GM19463 (cell line): Measurements from ENCODE around the gene SLC16A5.
"Not testable (repeated sequence)": the region's sequence is repeated elsewhere in the genome, so short reads cannot be mapped to it uniquely, and the experiment has no call there.

Experiments used
- ATAC-seq: cut with Tn5 transposase; IDR thresholded peaks from one replicate; pipeline ENCODE4 v1.9.1; 2021; ENCODE audit warnings: mild to moderate bottlenecking, moderate library complexity; ENCODE audit not compliant: unreplicated experiment

Gene SLC16A5, protein sequence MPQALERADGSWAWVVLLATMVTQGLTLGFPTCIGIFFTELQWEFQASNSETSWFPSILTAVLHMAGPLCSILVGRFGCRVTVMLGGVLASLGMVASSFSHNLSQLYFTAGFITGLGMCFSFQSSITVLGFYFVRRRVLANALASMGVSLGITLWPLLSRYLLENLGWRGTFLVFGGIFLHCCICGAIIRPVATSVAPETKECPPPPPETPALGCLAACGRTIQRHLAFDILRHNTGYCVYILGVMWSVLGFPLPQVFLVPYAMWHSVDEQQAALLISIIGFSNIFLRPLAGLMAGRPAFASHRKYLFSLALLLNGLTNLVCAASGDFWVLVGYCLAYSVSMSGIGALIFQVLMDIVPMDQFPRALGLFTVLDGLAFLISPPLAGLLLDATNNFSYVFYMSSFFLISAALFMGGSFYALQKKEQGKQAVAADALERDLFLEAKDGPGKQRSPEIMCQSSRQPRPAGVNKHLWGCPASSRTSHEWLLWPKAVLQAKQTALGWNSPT

DNA sequence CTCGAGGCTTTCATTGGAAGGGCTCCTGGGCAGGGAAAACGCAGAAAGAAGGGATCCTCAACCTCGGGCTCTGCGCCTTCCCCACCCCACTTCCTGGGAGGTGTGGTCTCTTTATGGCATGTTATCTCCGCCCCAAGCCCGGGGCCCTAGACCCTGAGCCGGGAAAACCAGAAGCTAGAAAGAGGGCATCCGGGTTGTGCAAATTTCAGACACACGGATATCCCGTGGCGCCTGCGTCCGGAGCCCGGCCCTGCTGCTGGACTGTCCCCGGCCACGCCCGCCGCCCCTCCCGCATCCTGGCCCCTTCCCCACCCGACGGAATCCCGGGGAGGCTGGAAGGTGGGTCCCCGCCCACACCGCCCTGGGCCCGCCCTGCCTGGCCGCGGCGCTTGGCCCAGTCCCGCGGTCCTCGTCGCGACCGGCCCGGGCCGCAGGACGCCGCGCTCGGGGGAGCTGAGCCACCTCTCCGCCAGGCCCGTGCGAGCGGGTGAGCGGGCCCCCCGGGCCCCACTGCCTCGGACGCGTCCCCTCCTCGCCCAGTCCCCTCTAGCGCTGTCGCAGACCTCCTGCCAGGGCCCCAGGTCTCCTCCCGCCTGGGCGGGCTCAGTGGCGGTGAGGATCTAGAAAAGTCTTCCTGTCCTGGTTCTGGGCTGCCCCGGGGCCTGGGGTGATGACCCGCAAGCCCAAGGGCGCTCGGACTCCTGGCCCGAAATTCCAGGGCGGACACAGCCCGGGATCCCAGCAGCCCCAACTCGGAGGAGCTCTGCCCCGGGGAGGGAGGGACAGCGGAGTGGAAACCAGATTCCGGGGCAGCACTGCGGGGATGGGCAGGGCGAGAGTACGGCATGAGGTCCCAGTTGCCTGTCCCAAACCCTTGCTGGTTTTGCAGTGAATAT is at the start of gene SLC16A5:
SLC16A5 (plus strand) TSS at position 397 of the 896 bp plus-strand sequence. CDS start 5,683 bp downstream, outside the sequence.
- ATAC-seq: peak; percentile 70

DNA sequence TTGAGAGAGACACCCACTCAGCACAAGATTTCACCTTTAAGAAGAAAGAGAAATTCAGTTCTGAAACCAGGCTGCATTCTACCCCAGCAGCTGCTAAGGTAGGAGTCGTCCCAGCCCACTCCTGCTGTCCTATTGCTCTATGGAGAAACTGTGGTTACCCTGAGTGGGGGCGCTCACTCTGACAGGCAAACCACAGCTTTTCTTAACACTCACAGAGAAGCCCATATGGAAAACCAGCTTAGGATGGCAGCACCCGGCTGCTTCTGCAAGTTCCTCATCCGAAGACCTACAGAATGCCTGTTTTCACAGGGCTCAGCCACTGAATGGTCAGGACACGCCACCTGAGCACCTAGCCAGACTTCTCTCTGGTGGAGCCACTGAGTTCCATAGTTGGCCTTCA is 48.5 kb upstream of the SLC16A5 start:
- no peak for ATAC-seq

DNA sequence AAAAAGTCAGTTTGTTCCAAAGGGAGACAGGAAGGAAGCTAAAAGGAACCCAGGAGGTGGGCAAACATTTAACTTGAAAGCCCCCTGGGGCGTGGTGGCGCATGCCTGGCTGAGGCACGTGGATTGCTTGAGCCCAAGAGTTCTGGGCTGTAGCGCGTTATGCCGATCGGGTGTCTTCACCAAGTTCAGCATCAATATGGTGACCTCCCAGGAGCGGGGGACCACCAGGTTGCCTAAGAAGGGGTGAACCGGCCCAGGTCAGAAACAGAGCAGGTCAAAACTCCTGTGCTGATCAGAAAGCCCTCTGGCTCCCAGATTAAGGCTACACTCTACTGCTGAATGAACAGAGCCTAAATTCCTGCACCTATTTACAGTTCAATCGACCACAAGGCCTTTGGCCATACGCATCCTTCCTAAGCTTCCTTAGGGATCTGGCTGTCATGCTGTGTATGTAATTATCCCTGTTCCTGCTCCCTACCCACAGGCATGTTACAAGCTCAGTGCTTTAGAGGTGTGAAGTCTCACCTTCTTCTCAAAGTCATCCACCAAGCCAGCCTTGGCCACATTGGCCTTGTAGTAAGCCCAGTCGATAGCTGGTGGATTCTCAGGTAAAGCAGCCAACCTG is 46.0 kb upstream of the SLC16A5 start:
- ATAC-seq: no peak

DNA sequence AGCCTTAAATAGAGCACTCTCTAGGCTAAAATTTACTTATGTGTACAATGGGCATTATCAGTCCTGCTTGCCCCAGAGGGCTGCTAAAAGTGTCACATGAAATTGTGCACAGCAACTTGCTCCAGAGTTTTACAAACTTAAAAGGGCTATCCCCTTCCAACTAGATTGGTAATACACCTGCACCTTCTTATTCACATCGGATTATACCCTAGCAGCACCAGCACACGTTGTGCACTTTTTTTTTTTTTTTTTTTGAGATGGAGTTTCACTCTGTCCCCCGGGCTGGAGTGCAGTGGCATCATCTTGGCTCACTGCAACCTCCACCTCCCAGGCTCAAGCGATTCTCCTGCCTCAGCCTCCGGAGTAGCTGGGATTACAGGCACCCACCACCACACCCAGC is 44.0 kb upstream of the SLC16A5 start:
- ATAC-seq: not testable (repeated sequence)

DNA sequence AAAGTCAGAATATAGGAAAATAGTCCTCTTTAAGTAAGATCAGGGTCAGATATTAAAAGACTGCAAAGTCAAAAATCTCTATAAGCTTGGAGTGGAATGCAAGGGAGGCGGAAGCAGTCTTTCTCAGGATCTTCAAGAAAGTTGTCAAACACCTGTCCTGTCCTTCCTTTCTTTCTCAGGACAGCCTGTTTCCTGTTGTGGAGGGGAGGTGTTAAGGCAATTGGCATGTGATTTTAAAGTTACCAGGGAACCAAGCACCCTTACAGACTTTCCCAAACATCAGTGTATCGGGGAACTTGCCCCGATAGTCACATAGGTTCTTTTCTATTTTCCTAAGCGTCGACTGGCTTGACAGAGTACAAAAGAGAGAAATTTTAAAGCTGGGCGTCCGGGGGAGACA is 43.0 kb upstream of the SLC16A5 start:
- no peak for ATAC-seq

DNA sequence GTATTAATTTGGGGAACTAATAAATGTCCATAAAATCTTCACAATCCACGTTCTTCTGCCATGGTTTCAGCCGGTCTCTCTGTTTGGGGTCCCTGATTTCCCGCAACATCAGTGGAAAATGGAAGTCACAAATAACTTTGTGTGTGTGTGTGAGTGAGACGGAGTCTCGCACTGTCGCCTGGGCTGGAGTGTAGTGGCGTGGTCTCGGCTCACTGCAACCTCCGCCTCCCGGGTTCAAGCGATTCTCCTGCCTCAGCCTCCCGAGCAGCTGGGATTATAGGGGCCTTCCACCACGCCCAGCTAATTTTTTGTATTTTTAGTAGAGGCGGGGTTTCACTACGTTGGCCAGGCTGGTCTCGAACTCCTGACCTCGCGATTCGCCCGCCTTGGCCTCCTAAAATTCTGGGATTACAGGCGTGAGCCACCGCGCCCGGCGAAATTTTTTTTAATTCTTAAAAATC is 41.8 kb upstream of the SLC16A5 start:
- not testable (repeated sequence) for ATAC-seq

DNA sequence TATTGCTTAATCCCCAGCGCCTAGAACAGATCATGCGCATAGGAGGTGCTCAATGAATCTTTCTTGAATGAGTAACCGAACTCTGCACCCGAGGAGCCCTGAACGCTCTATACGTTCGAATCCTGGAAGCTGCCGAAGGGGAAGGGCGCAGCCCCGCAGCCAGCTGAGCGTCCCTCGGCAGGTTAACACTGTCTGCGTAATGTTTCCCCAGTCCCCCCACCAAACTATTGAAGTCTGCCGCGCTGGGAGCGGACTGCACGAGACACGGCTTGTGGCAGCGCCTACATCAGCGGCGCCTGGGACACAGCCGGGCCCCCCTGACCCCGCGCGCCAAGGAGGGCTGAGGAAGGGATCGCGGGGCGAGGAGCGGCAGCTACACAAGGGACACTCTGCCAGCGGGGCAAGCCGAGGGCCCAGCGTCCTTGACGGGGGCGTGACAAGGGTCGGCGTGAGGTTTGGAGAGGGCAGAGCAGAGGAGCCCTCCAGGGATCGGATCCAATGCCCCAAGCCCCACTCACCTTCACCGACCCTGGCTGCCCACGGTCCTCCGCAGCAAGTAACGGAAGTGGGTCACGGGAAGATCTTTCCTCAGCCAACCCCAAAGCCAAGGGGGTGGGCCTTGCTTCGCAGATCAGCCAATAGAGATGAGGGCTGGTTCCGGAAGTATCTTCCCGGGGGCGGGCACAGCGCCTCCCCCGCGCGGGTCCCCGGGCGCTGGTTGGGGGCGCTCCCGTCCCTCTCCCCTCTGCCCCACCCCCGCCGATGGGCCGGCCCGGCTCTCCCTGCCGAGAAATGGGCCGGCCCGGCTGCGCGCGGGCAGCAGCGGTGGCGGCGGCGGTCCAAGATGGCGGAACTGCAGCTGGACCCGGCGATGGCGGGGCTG is 41.1 kb upstream of the SLC16A5 start, which contains the start of the genes ATP5PD and KCTD2:
ATP5PD (minus strand) TSS at position 563 of the 883 bp plus-strand sequence. CDS start 4,319 bp downstream, outside the sequence.
KCTD2 (plus strand) TSS at position 819 of the 883 bp plus-strand sequence; CDS start at position 845, 26 bp downstream.
- ATAC-seq: peak; percentile 92

DNA sequence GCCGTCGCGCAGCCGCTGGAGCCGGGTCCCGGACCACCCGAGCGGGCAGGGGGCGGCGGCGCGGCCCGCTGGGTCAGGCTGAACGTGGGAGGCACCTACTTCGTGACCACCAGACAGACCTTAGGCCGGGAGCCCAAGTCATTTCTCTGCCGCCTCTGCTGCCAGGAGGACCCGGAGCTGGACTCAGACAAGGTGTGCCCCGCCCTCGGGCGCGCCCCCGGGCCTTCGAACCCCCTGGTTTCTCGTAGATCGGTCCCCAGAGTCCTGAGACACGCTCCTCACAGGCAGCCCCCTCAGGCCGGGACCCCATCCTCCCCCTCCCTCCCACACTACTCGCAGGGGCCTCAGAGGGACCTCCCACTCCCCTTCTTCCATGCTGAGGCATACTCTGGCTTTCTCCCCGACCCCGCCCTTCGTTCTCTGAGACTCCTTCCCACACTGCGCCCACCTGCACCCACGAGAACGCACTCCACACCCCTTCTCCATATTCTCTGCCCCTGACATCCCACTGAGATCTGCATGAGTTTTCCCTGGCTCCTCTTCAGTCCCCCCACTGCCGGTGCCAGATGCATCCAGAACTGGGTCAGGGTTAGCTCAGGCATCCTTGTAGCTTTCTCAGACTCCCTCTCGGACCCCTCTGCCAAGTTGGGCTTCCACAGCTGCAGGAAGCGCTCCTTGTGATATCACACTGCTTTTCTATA is 40.2 kb upstream of the SLC16A5 start:
- peak; percentile 12 for ATAC-seq

DNA sequence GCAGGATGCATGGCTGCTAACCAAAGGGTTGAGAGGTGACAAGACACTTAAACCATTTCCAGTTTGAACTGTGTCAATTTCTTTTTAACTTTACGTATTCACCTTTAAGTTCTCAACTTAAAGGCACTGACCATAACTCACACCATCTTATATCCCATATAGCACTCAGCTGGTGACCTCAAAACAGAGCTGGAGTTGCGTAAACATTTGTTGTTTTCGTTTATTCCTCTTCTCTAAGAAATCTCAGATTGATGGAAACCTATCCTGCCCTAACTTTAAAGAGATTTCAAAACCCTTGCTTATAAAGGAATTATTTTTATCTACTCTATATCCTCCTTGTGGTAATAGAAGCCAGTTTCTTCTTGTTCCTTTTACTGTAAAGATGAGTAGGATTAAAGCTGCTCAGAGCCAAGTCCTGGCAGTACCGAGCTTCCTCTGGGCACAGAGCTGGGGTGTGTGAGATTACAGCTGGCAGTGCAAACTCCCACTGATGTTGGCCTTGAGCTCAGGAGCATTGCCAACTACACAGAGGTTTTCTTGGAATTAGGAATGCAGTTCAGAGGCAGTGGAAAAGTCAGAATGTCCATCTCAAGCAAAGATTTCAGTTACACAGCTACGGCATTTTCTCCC is 39.4 kb upstream of the SLC16A5 start:
- no peak for ATAC-seq

DNA sequence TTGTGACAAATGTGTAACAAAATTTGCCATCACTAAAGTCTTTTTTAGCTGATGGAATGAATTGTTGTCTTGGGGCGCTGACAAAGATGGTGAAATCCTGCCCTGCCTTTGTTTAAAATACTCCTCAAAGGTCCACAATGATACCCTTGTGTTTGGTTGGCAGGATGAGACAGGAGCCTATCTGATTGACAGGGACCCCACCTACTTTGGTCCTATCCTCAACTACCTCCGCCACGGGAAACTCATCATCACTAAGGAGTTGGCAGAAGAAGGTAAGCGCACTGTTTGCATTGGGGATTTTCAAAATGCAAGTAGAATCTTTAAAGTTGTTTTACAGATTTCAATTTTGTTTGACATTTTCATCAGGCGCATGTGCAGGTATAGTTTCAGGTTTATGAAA is 38.7 kb upstream of the SLC16A5 start:
- ATAC-seq: no peak

DNA sequence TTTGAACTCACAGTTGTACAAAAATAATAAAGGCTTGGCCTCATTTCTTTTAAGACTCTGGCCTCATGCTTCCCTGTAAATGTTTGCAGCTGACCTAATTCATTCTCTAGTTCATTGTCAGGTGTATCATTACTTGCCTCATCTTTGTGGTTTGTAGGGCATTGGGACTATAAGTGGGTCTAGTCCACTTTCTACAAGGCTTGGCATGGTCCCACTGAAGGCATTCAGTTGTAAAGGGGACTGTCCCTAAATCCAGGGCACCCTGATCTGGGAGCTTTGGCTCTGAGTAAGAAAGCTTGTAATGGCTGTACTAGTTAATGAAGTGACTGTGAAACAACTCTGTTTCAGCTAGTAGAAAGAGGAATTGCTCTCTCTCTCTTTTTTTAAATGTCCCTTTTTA is 38.0 kb upstream of the SLC16A5 start:
- ATAC-seq: no peak

DNA sequence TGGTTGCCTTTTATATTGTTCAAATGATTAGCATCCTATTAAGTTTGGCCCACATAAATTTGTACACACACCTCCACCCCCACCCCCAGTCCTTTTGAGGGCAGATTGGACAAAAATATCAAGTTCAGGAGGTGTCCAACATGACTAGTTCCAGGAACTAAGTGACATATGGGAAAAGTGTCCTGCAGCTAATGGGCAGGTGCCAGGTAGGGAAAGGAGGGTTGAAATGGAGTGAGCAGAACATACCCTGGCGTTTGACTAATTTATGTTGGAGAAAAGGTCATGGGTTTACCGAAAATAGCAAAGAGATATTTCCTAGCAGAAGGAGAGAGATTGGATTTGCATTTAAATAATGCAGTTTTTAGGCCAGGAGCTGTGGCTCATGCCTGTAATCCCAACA is 35.8 kb upstream of the SLC16A5 start:
- ATAC-seq: no peak

DNA sequence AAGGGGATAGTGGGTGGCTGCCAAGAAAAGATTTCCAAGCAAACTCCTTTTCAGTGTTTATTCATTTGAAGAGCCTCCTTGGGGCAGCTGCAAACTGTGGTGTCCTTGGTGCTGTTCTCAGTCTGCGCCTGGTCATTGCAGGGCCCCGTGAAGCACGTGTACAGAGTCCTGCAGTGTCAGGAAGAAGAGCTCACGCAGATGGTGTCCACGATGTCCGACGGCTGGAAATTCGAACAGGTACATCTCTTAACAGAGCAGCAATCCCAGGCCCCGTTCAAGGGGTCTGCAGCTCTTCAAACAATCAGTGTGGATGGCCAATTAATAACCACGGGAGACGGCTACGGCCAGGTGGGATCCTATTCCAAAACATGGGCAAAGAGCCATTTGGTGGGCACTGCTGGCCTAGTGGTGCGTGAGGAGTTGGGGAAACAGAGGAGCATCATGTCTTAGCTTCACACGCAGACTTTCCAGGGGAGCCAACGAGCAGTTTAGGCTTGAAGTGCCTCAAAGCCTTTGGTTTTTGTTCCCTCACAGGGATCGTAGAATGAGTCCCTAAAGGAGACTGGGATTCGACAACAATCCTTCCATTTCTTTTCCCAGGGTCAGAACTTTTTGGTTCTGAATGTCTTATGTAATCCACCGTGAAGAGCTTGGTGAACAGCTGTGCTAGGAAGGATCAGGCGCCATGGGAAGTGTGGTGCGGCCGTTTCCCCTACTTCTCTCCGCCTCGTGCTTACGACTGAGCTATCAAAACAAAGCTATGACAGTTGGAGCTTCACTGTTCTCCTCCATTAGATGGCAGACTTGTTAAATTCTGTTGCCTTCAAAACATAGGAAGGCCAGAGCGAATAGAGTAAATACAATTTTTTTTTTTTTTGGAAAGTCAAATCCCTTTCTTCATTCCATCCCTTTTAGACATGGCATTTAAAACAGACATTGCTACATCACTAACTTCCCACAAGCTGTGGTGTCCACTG is 28.1 kb upstream of the SLC16A5 start:
- no peak for ATAC-seq

DNA sequence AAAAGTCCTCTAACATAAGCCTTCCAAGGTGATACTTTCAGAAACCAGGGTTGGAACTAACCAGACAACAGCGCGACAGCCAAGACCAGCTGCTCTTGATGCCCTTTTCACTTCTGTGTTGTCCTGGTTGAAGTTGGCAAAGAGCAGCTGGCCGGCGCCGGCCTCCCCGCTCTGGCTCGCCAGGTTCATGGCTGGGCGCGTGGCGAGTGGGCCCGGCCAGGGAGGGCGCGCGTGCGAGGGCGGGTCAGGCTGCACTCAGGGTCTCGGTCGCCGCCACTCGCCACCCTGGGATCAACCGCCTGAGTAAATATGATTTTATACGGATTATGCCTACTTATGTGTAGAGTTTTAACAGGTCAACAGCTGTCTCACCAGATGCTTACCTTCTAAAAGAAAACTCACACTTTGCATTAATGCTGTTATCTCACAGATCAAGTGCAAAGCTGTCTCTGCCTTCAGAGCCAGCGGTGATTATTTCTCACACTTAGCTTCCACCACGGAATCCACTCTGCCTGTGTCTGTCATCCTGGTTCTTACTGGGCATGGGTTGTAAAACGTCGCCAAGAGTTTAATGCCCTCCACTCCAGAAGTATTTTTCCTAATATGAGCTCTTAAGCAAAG is 27.2 kb upstream of the SLC16A5 start:
- no peak for ATAC-seq

DNA sequence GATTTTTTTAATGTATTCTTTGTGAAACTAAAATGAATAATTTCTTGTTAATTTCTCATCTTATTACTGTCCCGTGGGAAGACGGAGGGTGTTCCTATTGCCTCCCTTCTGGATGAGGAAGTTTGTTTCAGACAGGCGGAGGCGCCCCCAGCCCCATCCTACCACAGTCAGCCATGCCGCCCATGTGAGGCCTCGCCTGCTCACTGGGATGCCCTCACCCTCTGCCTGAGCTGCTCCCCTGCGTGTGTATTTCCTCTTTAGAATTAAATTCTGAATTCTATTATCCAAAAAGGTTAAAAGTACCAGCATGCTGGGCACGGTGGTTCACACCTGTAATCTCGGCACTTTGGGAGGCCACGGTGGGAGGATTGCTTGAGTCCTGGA is 26.7 kb upstream of the SLC16A5 start:
- ATAC-seq: no peak

DNA sequence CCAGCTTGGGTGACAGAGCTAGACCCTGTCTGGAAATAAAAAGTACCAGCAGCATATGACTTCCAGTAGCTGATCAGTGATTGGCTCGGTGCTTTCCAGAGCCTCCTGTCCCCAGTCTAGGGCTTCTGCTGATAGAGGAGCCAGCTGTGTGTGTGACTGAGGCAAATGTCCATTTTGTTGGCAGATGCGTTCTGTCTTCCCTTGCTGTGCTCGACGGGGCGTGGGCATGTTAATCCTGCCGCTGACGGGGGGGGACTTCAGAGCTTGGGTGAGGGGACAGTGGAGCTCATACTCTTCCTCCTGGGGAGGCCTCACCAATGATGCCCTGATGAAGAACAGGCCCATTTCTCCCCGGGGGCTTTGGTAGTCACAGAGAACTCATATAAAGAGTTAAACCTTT is 26.1 kb upstream of the SLC16A5 start:
- no peak for ATAC-seq

DNA sequence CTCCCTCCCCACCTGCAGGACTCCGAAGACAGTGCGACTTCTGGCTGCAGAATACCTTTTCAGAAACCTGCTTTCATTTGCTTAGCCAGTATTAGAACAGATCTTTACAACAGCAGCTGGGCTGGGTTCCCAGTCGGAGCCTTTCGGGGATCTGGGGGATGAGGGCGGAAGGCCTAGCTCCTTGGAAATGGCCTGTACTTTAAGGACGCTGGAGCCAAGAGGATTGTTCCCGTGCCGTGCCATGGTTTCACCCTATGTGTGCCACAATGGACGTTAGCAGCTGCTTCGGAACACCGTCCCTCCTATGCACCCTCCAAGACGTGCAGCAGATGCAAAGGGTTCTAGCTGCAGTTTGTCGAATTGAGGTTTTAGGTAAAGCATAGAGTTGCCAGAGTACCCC is 24.6 kb upstream of the SLC16A5 start:
- no peak for ATAC-seq
